Measurements from ENCODE around the gene TOR4A.

Gene TOR4A

DNA sequence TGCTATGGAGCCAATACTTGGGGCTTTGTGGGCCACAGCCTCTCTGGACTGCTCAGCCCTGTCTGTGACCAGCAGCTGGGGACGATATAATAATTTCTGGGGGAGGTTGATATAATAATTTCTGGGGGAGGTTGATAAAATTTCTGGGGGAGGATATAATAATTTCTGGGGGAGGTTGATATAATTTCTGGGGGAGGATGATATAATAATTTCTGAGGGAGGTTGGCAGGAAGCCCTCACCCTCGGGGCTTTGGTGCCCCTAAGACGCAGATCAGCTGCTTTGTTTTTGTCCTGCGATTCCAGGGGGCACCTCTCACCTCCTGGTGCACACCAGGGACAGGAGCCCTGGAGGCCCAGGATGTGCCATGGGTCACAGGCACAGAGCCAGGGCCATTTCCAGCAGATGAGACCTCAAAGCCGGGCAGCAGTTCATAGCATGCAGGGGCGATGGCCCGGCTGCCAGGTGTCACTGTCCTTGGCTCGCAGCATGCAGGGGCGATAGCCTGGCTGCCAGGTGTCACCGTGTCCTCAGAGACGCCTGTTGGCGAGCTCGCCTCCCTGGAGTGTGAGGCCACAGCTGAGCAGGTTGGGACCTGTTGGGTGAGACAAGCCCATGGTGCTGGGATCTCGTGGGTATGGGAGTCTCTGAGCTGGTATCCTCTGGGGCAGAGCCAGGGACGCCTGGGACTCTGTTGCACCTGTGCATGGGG is 3.8 kb upstream of the TOR4A start:
- no peak for DNase-seq

DNA sequence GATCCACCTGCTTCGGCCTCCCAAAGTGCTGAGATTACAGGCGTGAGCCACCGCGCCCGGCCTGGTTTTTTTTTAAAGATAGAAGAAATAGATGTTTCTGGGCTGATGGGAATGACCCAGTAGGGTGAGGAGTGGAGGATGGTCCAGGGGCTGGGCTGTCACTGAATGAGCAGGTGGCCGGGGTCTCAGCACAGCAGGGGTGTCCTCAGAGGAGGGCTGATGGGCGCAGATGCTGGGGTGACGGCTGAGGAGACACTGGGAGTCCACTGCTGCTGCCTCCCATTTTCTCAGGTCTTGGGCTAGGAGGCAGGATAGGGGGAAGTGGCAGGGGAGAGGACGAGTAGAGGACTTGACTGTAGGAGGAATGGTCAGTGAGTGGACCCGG is 2.3 kb upstream of the TOR4A start:
- DNase-seq = no peak

DNA sequence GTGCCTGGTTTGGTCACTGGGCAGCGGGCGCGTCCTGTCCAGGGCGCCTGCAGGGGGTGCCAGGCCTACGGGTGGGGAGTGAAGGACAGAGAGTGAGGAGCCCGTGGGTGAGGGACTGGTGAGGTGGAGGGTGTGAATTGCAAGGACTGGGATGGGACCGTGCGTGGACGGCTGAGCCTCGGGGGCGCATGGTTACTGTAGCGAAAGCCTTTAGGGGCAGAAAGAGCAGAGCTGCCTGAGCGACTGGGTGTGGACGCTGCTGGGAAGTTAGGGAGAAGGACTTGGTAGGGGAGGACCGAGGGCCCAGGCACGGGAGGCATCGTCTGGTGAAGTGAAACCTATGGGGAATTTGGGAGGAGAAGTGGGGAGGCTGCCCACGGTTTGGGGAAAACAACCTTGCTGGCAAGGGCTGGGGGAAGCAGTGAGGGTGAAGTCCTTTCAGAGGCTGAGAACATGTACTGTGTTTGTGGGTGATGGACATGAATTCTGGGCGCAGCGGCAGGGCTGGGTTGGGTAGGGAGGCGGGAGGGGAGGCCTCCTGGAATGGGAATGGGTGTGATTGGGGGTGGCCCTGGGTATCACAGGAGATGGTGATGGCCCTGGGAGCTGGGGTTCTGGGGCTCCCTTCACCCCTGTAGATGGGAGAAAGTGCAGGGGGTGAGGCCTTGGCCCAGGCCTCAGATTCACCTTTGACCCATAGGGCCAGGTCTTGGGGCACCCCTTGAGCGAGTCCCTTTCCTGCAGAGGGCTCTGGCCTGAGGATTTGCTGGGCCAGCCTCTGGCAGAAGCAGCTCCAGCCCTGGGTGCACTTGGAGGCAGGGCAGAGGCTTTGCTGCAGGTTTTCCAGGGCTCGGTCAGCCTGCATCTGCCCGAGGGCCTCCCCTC is 1.7 kb upstream of the TOR4A start:
- no peak for DNase-seq

DNA sequence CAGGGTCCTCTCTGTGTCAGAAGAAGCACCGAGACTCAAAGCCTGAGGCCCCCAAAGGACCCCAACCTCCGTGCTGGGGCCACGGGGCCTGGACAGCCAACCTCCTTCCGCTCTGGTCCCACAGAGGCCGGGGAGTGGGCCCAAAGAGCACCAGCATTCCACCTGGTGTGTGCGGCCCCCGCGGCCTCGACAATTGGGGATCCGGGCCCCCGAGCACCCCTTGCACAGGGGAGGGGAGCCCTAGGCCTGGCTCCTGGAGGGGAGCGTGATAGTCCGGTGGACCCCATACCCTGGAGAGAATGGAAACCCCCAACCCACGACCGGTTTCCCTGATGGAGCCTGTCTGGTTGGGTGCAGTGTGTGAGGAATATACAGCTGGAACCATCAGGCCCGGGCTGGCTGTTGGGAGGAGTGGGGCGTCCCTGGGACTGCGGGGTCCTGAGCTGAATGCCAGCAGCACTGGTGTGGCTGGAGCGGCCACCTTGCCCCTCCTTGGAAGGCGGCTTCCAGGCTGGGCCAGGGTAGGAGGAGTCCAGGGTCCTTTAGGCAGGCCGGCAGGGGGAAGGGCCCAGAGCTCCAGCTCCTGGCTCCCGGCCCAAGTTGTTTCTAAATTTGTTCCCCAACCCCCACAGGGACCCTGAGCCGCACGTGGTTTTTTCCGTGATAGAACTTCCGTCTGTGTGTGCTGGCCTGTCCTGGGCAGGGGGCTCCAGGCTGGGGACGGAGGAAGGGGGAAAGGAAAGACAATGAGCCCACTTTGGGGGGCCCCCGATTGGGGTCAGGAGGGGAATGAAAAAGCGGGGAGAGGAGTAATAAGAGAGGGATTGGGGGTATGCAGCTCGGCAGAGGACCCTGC is 825 bp upstream of the TOR4A start:
- DNase-seq = no peak

DNA sequence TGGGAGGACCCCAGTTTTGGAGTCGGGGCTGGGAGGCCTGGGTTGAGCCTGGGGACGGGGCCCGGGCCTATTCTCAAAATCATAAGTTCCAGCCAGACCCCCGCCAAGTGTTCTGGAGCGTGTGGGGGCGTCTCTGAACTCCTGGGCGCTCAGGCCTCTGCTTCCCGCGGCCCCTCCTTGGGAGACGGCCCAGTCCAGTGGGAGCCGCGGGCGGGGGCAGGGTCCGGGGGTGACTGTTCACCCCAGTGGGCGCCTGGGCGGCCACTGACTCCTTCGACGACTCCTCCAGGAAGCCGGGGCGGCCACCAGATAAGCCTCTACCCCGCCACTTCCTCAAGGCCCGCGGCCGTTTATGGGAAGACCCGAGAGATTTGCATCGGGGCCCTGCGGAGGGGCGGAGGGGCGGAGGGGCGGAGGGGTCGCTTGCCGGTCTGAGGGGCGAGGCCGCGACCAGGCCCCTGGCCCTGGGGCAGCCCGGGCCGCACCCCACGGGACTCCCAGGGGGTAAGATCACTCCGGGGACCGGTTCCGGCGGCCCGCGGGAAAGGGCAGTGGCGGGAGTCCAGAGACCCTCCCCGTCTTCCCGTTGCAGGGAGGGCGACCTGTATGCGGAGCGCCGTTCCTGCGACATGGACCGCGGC is 655 bp downstream of the TOR4A start:
- no peak for DNase-seq

DNA sequence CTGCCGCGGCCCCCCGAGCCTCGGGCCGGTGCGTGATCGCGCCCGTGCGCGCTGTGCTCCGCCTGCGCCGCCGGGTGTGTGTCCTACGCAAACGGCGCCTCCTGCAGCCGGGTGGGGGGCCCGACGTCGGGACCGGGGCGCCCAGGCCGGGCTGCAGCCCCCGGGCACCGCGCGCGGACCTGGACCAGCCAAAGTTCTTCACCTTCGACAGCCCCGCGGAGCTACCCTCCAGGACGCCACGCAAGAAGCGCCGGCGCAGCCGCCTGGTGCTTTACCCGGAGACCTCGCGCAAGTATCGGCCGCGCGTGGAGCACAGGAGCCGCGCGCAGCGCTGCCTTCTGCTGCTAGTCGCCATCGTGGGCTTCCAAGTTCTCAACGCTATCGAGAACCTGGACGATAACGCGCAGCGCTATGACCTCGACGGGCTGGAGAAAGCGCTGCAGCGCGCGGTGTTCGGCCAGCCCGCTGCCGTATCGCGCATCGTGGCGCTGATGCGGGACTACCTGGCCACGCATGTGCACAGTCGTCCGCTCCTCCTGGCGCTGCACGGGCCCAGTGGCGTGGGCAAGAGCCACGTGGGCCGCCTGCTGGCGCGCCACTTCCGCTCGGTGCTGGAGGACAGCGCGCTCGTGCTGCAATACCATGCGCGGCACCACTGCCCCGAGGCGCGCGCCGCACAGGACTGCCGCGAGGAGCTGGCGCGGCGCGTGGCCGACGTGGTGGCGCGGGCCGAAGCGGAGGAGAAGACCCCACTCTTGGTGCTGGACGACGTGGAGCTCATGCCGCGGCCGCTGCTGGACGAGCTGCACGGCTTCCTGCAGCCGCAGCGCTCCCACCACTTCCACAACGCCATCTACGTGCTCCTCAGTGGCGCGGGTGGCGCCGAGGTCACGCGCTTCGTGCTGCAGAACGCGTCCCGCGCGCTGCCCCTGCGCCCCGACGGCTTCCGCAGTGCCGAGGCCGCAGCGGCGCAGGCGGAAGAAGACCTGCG is 1.5 kb downstream of the TOR4A start:
- no peak for DNase-seq

DNA sequence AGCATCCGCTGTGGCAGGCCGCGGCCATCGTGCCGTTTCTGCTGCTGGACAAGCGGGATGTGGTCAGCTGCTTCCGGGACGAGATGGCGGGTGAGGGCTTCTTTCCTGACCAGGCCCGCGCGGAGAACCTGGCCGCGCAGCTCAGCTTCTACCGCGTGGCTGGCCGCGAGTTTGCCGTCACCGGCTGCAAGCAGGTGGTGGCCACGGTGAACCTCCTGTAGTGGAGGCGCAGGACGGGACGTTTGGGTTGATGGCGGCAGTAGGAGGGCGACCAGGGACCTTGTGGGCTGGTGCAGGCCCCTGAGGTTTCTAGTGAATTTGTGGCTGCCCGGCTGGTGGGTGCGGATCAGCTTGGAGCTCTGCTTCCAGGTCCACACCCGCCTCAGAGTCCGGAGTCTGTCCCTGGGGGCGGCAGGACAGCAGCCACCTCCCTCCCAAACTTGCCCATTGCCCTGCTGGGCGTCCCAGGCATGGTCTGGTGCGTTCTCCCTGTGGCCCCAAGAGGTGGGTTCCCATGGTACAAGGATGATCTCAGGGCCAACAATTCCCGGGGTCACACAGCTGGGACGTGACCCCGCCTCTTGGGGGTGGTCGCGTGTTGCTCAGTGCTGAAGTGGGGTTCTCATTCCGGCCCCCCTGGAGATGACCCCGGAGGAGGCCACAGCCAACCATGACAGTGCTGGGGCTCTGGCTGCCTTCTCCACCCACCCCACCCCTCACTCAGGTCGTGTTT is 2.4 kb downstream of the TOR4A start:
- no peak for DNase-seq

DNA sequence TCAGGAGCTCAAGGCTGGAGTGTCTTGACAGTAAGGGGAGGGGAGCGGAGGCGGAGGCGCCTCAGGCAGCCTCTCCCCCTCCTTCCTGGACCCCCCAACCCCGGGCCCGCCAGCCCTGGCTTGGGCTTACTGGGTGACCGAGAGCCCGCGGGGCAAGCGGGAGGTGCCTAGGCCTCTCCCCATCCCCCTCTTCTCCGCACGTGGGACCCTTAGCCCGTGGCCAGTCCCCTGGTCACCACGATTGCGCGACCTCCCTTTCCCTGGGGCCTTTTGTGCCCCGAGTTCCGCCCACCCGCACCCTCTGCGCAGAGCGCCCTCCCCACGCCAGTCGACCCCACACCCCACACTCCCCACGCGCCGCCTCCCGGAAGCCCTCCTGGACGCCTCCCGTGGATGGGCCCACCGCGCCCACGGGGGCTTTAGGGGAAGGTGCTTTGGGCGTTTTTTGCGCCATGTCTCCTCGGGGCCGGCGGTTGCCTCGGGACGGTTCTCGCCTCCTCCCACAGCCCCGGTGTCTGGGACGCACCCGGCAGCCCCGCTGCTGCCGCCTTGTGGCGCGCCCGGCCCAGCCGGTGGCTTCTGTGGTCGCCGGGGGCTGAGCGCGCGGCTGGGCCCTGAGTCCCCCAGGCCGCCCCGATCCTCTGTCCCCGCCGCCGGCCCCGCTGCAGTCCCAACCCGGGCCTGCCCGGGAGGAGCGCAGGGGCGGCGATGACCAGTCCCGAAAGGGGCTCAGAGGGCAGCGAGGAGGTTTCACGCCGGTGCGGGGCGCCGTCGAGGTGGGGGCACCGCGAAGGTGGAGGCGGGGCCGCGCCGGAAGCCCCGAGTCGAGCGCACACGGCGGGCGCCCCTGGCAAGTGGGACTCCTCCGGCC is 3.2 kb downstream of the TOR4A start:
- no peak for DNase-seq

DNA sequence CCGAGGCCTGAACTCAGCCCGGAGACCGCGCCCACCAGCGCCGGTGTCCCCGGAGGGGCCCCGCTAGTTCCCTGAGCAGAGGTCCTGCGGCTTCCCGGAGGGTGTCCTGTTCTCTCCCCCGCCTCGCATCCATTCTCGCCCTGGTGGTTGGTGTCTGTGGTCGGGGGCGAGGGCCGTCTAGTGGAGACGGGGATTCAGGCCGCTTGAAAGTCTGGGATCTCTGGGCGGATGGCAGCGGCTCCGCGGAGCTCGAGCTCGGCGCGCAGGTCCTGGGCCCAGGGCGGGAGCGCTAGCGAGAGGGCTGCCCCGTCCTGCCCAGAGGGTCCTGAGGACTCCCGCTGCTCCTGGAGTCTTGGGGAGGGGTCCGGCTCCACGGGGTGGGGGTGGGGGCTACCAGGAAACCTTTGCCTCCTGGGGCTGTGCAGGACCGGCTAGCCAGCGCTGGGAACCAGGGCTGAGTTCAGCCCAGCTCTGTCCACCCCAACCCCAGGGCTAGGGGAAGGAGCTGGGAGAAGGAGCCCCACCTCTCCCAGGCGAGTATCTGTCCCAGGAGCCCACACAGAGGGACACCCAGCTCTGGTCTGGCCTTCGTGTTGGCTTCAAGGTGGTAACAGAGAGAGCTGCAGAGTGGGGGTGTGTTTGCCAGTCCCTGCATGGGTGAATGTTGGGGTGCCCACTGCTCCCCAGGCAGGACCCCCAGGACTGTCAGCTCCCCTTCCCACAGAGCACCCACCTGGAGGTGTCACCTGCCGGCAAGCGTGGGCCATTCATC is 4.0 kb downstream of the TOR4A start:
- no peak for DNase-seq

DNA sequence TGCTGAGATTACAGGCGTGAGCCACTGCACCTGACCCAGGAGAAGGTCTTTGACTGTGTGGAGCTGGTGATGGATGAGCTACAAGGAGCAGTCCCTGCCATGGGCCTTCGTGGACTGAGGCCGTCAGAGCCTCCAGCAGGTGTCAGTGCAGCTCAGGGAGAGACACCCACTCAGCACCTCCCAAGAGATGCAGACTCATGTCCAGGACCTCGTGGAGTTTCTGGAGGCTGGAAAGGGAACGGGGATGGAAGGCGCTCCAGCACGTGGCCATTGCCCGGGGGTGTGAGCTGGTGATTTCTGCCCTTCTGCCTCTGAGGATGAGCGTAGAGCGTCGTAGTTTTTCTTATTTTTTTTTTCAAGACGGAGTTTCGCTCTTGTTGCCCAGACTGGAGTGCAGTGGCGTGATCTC is 9.5 kb downstream of the TOR4A start:
- peak in 1 of 2 donors; percentile 39 for DNase-seq

DNA sequence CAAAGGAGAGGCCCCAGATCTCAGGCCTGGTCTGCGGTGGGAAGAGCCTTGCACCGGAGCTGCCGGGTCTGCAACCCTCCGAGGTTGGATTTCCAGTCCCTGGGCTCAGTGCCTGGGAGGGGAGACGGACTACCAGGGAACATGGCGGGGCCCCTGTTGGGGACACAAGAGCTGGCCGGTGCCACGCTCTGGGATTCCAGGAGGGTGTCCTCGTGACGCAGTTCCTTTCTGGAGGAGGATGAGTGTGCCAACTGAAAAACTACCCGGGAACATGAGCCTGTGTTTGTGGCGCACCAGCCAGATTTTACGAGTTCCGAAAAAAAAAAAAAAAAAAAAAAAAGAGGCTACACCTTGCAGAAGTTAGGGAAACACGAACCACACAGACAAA is 15.6 kb downstream of the TOR4A start:
- DNase-seq = no peak

DNA sequence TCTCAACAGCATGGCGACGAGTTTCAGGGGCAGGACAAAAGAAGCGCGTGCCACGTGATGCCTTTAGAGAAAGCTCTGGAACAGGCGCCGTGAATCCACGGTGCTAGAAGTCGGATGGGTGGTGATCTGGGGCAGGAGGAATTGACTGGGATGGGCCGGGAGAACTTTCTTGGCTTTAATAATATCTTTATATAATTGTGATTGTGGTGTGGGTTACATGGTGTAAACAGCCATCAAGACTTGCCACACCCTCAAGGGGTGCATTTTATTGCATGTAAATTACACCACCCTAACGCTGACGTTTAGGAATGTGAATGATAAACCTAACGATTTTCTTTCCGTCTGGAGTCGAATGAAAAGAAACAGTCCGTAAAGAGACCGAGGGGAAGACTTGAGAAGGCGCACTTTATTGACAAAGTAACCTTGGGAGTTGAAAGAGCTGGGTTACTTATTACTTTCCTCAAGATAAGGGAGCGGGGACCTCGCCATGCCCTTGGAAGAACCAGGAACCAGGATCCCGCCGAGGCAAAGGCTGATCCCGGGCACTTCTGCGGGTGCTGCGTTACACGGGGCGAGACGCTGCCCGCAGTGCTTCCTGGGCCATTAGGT is 16.1 kb downstream of the TOR4A start:
- no peak for DNase-seq

DNA sequence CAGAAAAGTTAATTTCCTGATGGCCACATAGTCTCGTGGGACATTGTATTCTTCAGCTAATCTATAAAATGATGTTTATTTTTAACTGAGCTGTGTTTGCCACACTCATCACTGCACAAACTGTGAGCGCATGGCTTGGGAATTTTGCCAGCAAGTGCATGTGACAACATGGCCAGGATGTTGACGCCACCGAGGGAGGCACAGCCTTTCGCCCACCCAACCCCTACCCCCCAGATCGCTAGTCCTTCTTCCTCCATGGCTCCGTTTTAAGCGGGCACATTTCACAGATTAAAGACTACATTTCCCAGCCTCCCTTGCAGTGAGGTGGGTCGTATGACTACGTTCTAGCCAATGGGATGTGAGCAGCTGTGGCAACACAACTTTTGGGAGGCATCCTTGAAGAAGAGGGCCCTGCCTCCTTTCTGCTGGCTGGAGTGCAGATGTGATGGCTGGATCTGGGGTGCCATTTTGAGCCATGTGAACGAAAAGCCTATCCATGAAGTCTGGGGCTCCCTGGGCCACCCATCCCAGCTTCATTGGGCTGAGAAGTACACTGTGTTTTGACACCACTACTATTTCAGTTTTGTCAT is 16.7 kb downstream of the TOR4A start:
- DNase-seq = peak; percentile 32 to 39

DNA sequence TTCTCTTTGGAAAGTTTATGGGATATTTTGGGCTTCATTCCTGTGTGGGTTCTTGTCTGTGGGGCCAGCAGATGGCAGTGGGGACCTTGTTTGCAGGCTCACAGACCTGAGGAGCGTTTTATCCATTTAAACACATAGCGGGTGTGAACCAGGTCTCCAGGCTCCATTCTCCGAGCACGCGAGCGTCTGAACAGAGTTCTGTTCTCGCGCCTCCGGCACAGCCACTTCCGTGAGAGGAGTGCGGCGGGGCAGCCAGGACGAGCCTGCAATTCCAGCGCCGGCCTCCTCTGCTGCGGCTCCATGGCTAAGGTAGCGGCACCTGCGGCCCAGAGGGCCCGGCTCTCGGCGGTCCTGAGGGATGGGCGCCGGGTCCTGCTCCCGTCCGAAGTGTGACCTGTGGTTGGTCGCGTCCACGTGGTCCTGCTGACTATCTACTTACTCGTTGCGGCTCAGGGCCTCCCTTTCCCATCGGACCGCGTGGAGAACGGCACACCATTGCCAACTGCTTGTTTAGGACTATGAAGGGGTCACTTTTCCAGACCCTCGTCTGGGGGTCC is 17.2 kb downstream of the TOR4A start:
- DNase-seq = no peak

DNA sequence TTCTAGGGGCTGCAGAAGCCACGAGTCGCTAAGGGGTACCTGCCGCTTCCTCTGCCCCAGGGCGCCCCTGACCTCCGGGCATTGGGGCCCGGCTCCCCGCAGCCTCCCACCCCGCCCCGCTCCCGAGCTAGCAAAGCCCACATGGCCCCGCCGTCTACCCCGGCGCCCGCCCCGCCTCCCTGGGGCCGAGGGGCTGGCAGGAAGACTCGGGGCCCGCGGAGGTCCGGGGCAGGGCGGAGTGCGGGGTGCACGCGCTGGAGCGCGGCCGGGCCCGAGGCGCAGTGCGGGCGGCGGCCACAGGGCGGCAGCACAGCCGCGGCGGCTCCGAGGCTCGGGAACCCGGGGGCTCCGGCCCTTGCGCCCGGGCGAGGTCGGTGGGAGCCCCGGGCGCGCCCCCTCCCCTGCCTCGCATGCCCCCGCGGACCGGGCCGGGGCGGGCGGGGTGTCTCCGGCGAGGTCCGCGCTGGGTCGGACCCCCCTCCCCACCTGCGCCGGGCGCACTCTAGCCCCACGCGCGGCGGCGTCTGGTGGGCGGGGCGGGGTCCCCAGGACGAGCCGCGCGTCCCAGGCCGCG is 17.8 kb downstream of the TOR4A start:
- peak; percentile 27 to 52 for DNase-seq

DNA sequence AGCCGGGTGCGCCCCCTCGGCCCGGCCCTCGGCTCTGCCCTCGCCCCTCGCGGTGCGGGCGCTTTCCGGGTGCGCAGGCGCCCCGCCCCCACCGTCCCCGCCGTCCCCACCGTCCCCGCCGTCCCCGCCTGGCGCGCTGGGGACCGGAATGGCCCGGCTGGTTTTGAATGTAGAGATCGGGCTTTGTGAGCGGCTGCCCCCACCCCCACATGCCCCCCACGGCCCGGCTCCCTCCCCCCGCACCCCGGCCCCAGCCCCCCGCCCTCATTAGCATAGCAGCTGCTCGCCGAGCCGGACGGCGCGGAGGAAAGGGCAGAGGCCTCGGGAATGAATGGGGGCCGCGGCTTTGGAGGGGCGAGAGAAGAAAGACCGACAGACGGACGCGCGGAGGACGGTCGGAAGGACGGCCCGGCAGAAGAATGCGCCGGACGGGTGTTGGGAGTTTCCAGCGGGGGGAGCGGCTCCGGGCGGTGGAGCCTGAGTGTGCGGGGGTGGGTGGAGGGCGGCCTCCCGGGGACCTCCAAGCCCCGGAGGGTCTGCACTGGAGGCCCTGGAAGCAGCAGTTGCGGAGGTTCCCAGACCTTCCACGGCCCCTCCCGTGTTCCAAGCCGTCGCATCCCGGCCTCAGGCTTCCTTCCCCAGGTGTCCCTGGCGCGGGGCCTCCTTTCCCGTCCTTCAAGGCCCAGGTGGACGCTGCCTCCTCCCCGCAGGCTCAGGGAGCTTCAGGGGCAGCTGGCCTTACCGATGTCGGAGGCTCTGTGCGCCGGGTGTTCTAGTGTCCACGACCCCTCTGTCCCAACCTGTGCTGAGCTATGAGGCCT is 18.5 kb downstream of the TOR4A start:
- DNase-seq = no peak
